ENCODE results near the gene SH3RF1. TPM values are rescaled to one million over a fixed set of nuclear protein-coding genes. Genes with fewer than 3 reads are reported as not detected.

SH3RF1 gene
- total and polyA plus RNA-seq, 11 donors = 1.7 to 17.2 (median 8.9) TPM

DNA sequence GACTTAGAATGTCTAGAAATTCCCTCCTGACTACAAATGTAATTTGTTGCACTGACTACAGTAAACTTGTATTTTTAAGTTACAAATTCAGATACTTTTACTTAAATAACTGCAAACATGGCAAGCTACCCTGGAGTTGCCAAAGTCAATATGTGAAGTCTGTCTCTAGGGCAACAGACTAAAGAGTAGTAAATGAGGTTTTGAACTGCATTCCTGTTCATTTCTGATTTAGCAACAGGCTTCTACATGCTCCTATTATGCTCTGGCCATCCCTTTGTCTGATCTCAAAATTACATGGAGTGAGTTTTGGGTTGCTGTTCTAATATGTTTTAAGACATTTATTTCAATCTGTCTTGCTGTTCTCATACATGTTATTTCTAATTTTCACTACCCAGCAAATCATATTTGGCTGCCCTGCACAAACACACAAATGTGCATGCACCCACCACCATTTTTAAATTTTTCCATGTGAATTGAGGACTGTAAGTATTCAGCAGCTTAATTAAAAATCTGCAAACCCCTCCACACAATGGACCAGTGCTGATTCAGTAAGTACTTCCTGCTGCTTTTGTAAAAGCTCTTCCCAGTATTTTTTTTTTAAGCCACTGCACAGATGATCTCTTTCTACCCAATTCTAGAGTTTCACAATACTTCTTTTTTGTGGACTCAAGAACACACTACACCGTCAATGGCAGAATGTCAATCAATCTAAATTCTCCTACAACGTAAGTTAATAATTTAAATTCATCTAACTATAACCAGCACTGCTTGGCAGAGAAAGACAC is 26.7 kb downstream of the SH3RF1 start:
- WGBS, 4 donors = 50 to 73% (median 62%) methylated on average over 2 of the region's 2 CpGs
- H3K4me3 ChIP-seq = no peak overlapping the region
- no peak for TF ChIP-seq POLR2A (IDR thresholded peaks at IDR 0.05)
- TF ChIP-seq, protein P1, sequence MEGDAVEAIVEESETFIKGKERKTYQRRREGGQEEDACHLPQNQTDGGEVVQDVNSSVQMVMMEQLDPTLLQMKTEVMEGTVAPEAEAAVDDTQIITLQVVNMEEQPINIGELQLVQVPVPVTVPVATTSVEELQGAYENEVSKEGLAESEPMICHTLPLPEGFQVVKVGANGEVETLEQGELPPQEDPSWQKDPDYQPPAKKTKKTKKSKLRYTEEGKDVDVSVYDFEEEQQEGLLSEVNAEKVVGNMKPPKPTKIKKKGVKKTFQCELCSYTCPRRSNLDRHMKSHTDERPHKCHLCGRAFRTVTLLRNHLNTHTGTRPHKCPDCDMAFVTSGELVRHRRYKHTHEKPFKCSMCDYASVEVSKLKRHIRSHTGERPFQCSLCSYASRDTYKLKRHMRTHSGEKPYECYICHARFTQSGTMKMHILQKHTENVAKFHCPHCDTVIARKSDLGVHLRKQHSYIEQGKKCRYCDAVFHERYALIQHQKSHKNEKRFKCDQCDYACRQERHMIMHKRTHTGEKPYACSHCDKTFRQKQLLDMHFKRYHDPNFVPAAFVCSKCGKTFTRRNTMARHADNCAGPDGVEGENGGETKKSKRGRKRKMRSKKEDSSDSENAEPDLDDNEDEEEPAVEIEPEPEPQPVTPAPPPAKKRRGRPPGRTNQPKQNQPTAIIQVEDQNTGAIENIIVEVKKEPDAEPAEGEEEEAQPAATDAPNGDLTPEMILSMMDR (IDR thresholded peaks at IDR 0.05) = no peak
- DNase-seq (no peak), ATAC-seq (peak in 1 of 4 donors; percentile 32)
- H3K36me3 ChIP-seq = no peaks in the 10 kb centered on the region
- no peak overlapping the region for H3K27ac ChIP-seq
- peaks cover 0 to 41% (median 26%) of the 10 kb centered on the region in 12 donors for H3K4me1 ChIP-seq
- H3K9me3 ChIP-seq = no peaks in the 10 kb centered on the region
- no peaks in the 10 kb centered on the region for H3K27me3 ChIP-seq
- intact Hi-C loops (cut with DNase I) = no loop called here

- TF ChIP-seq POLR2A (IDR thresholded peaks at IDR 0.05) = no peak
- TF ChIP-seq, protein P1 (IDR thresholded peaks at IDR 0.05) = no peak
- WGBS, 4 donors = 69 to 82% (median 79%) methylated on average over 2 of the region's 2 CpGs
- ATAC-seq = peak in 3 of 4 donors; percentile 39 to 51 (median 44)
- Histone ChIP-seq H3K36me3 (no peaks in the 10 kb centered on the region), H3K4me3 (no peak overlapping the region), H3K27ac (peak overlapping the region in 1 of 12 donors; percentile 33), H3K9me3 (no peaks in the 10 kb centered on the region), H3K4me1 (peaks cover 0 to 56% (median 46%) of the 10 kb centered on the region in 12 donors), H3K27me3 (no peaks in the 10 kb centered on the region)
- no peak for DNase-seq
- intact Hi-C loops (cut with DNase I) = no loop called here
Observed at GRCh38 chr4:169241464-169241863, 29.3 kb downstream of the SH3RF1 start.

GRCh38 chr4:169239221-169239905 is 31.4 kb downstream of the SH3RF1 start:
- H3K27ac ChIP-seq = no peak overlapping the region
- no peaks in the 10 kb centered on the region for H3K9me3 ChIP-seq
- H3K4me1 ChIP-seq = peaks cover 0 to 66% (median 40%) of the 10 kb centered on the region in 12 donors
- ATAC-seq (no peak), DNase-seq (no peak)
- H3K36me3 ChIP-seq = no peaks in the 10 kb centered on the region
- intact Hi-C loops (cut with DNase I) = no loop called here
- TF ChIP-seq POLR2A (IDR thresholded peaks at IDR 0.05) = no peak
- H3K27me3 ChIP-seq = no peaks in the 10 kb centered on the region
- 79 to 81% (median 80%) methylated on average over 7 of the region's 7 CpGs for WGBS, 4 donors
- no peak overlapping the region for H3K4me3 ChIP-seq

DNA sequence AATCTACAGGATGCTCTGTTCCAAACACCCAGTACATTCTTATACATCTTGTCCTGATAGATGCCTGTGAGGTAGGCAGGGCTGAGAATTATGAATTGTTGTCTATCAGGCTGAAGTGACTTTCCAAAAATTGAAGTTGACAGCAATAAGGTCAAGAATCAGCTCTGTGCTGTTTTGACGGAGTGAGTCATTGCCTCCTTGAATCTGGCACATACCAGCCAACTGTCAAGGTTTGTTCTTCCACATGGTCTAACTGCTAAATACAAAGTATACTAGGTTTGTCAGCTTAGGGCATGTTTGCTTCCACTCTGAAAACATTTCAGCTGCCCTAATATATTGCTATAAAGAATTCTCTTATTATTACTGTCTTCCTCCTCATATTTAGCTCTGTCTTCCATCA is 32.3 kb downstream of the SH3RF1 start:
- H3K36me3 ChIP-seq = no peaks in the 10 kb centered on the region
- 33 to 50% (median 41%) methylated on average over 1 of the region's 1 CpG for WGBS, 4 donors
- DNase-seq = peak in 1 of 5 donors; percentile 30
- H3K4me1 ChIP-seq = peaks cover 0 to 61% (median 31%) of the 10 kb centered on the region in 12 donors
- intact Hi-C loops (cut with DNase I) = no loop called here
- peak in 3 of 4 donors; percentile 76 to 86 (median 85) for ATAC-seq
- H3K9me3 ChIP-seq = no peaks in the 10 kb centered on the region
- no peak for TF ChIP-seq POLR2A (IDR thresholded peaks at IDR 0.05)
- TF ChIP-seq, protein P1 (IDR thresholded peaks at IDR 0.05) = no peak
- H3K27ac ChIP-seq = peak overlapping the region in 6 of 12 donors; percentile 2 to 41 (median 23)
- H3K4me3 ChIP-seq = no peak overlapping the region
- H3K27me3 ChIP-seq = no peaks in the 10 kb centered on the region
